Neural cell (in vitro differentiated cells): ENCODE results near the gene CTNNA2. TPM values are rescaled to one million over a fixed set of nuclear protein-coding genes. Genes with fewer than 3 reads are reported as not detected.

Source experiments
- H2AFZ ChIP-seq: fragments of 200-600, 300-800 bp; sonication (generic), shearing (Covaris generic); 2 replicates; pipeline ENCODE4 v1.6.0; 2014; ENCODE audit warnings: low read depth, mild to moderate bottlenecking, antibody characterized with exemption, low read length, moderate library complexity
- H3F3A ChIP-seq: fragments of 200-600 bp; shearing (Covaris generic); 2 replicates; pipeline ENCODE4 v1.6.1; 2016; ENCODE audit warnings: mild to moderate bottlenecking, moderate library complexity, mixed read lengths, antibody characterized with exemption, low read length; ENCODE audit not compliant: insufficient read depth, poor library complexity, severe bottlenecking
- H3K27ac ChIP-seq: fragments of 200-600, 300-800 bp; sonication (generic), shearing (Covaris generic); 2 replicates; pipeline ENCODE4 v1.5.1; 2014; ENCODE audit warnings: mild to moderate bottlenecking, low read length, moderate library complexity
- H3K27me3 ChIP-seq: fragments of 300-800, 200-600 bp; sonication (generic), shearing (Covaris generic); 2 replicates; pipeline ENCODE4 v1.6.0; 2014; ENCODE audit warnings: mild to moderate bottlenecking, low read depth, low read length, moderate library complexity; ENCODE audit not compliant: insufficient read depth
- H3K36me3 ChIP-seq: fragments of 300-800, 200-600 bp; sonication (generic), shearing (Covaris generic); 2 replicates; pipeline ENCODE4 v1.5.1; 2014; ENCODE audit warnings: mild to moderate bottlenecking, antibody characterized with exemption, low read length, moderate library complexity; ENCODE audit not compliant: insufficient read depth
- H3K4me2 ChIP-seq: fragments of 300-800, 200-600 bp; sonication (generic), shearing (Covaris generic); 2 replicates; pipeline ENCODE4 v1.6.0; 2014; ENCODE audit warnings: mild to moderate bottlenecking, low read length
- H3K4me3 ChIP-seq: fragments of 300-800, 200-600 bp; sonication (generic), shearing (Covaris generic); 2 replicates; pipeline ENCODE4 v1.5.1; 2014; ENCODE audit warnings: mild to moderate bottlenecking, low read length, moderate library complexity
- H3K79me2 ChIP-seq: fragments of 200-600 bp; shearing (Covaris generic); replicated peaks from 2 replicates; pipeline ENCODE4 v1.6.0; 2014; ENCODE audit warnings: mild to moderate bottlenecking, low read length, moderate library complexity; ENCODE audit not compliant: insufficient read depth
- H3K9ac ChIP-seq: fragments of 300-800, 200-600 bp; sonication (generic), shearing (Covaris generic); 2 replicates; pipeline ENCODE4 v1.6.1; 2016; ENCODE audit warnings: mild to moderate bottlenecking, low read length, mixed read lengths
- H3K9me2 ChIP-seq: fragments of 200-600 bp; shearing (Covaris generic); 2 replicates; pipeline ENCODE4 v1.6.1; 2016; ENCODE audit warnings: mild to moderate bottlenecking, low read length, mixed read lengths; ENCODE audit not compliant: insufficient read depth
- H3K9me3 ChIP-seq: fragments of 200-600, 300-800 bp; sonication (generic), shearing (Covaris generic); 2 replicates; pipeline ENCODE4 v1.6.1; 2016; ENCODE audit warnings: mild to moderate bottlenecking, mixed run types, low read length, moderate library complexity, mixed read lengths
- H4K20me1 ChIP-seq: fragments of 200-600 bp; shearing (Covaris generic); 2 replicates; pipeline ENCODE4 v1.6.1; 2016; ENCODE audit warnings: mild to moderate bottlenecking, mixed run types; ENCODE audit not compliant: insufficient read depth
- CTCF ChIP-seq: fragments of 450-650 bp; IDR thresholded peaks from 2 replicates; pipeline ENCODE4 v1.5.1; 2014; ENCODE audit warnings: antibody characterized with exemption, mild to moderate bottlenecking, moderate library complexity; ENCODE audit not compliant: poor library complexity, severe bottlenecking
- EP300 ChIP-seq: fragments of 450-650 bp; conservative IDR thresholded peaks from 2 replicates; pipeline ENCODE4 v1.6.1; 2014; ENCODE audit warnings: antibody characterized with exemption, mild to moderate bottlenecking, moderate library complexity; ENCODE audit not compliant: poor library complexity, severe bottlenecking
- EZH2 ChIP-seq: fragments of 200-600, 300-800 bp; shearing (Covaris generic), sonication (generic); IDR thresholded peaks from 2 replicates; pipeline ENCODE4 v1.6.1; 2014; ENCODE audit warnings: antibody characterized with exemption, low read length, borderline replicate concordance, mild to moderate bottlenecking; ENCODE audit not compliant: insufficient read depth, poor library complexity, severe bottlenecking
- MXI1 ChIP-seq: fragments of 450-650 bp; conservative IDR thresholded peaks from 2 replicates; pipeline ENCODE4 v1.6.1; 2014; ENCODE audit warnings: antibody characterized with exemption, mild to moderate bottlenecking; ENCODE audit not compliant: poor library complexity, severe bottlenecking
- POLR2AphosphoS5 ChIP-seq: IDR thresholded peaks from 2 replicates; pipeline ENCODE4 v1.6.1; 2012
- RAD21 ChIP-seq: fragments of 450-650 bp; conservative IDR thresholded peaks from 2 replicates; pipeline ENCODE4 v1.6.1; 2014; ENCODE audit warnings: antibody characterized with exemption, mild to moderate bottlenecking, moderate library complexity
- REST ChIP-seq: IDR thresholded peaks from 2 replicates; pipeline ENCODE4 v1.6.1; 2012; ENCODE audit warnings: borderline replicate concordance
- SMC3 ChIP-seq: fragments of 450-650 bp; conservative IDR thresholded peaks from 2 replicates; pipeline ENCODE4 v1.6.1; 2014; ENCODE audit warnings: antibody characterized with exemption, mild to moderate bottlenecking, moderate library complexity; ENCODE audit not compliant: poor library complexity
- TAF1 ChIP-seq: IDR thresholded peaks from 2 replicates; pipeline ENCODE4 v1.6.1; 2012; ENCODE audit warnings: low read depth
- polyA plus RNA-seq: library from polyadenylated mRNA; depleted of rRNA; stranded (reverse); fragments of >200 nt; gene quantifications from 2 replicates; pipeline ENCODE4 v1.2.3, GENCODE V29; 2014

Gene CTNNA2
- polyA plus RNA-seq, 1 donor from 2014 or later, result 194 TPM

- no peak overlapping the region for H3K9ac ChIP-seq
- H3F3A ChIP-seq, result no peaks in the 10 kb centered on the region
- H3K4me2 ChIP-seq, result no peak overlapping the region
Measured at GRCh38 chr2:80527119-80527518, 1014.3 kb downstream of the CTNNA2 start.

GRCh38 chr2:80529466-80530165, 1016.8 kb downstream of the CTNNA2 start:
- Histone ChIP-seq H3K79me2 (no peaks in the 10 kb centered on the region), H3K4me3 (no peak overlapping the region), H3K9me3 (no peaks in the 10 kb centered on the region), H2AFZ (no peak overlapping the region), H4K20me1 (no peaks in the 10 kb centered on the region), H3K4me2 (no peak overlapping the region), H3K9ac (no peak overlapping the region), H3K27ac (no peak overlapping the region), H3F3A (no peaks in the 10 kb centered on the region), H3K9me2 (no peaks in the 10 kb centered on the region), H3K36me3 (no peaks in the 10 kb centered on the region), H3K27me3 (no peaks in the 10 kb centered on the region)
- TF ChIP-seq TAF1 (no peak), EZH2 (no peak), REST (no peak), MXI1 (no peak), POLR2AphosphoS5 (no peak), EP300 (no peak), SMC3 (no peak), RAD21 (no peak)

More at GRCh38 chr2:80527119-80527518, 1014.3 kb downstream of the CTNNA2 start:
- no peak for TF ChIP-seq POLR2AphosphoS5
- TF ChIP-seq TAF1, result no peak
- no peak for TF ChIP-seq EZH2
- no peak for TF ChIP-seq MXI1
- no peak for TF ChIP-seq REST
- no peak for TF ChIP-seq CTCF
- no peak for TF ChIP-seq SMC3
- no peak for TF ChIP-seq EP300
- TF ChIP-seq RAD21, result no peak
- H3K79me2 ChIP-seq, result no peaks in the 10 kb centered on the region
- H2AFZ ChIP-seq, result no peak overlapping the region
- no peaks in the 10 kb centered on the region for H4K20me1 ChIP-seq
- H3K36me3 ChIP-seq, result no peaks in the 10 kb centered on the region
- no peaks in the 10 kb centered on the region for H3K9me2 ChIP-seq
- H3K27me3 ChIP-seq, result no peaks in the 10 kb centered on the region
- H3K4me3 ChIP-seq, result no peak overlapping the region
- no peaks in the 10 kb centered on the region for H3K9me3 ChIP-seq
- H3K27ac ChIP-seq, result no peak overlapping the region
